Naive thymus-derived CD8-positive, alpha-beta T cell (primary cell): Measurements from ENCODE around the gene PRSS33. TPM values are rescaled to one million over a fixed set of nuclear protein-coding genes. Genes with fewer than 3 reads are reported as not detected.
A peak's percentile ranks its signal among the peaks of the same experiment; 100 is the strongest.

ENCODE experiments used
- ATAC-seq, 2 donors: fragments of 150-1000 bp; cut with Tn5 transposase in 1 of 2; sonication (Bioruptor Pico), chemical (Tn5 transposase) in 1 of 2; 1 replicate in 1 of 2; 2 replicates in 1 of 2; pipeline ENCODE4 v1.10.0; 2021; ENCODE audit warnings: mild to moderate bottlenecking in 2 of 2, moderate library complexity in 2 of 2
- POLR2A ChIA-PET: fragments of 350-600 bp; sonication (Branson Sonifier 250); formaldehyde crosslinking; loops from one replicate; lab custom pipeline; 2021; ENCODE audit warnings: antibody characterized with exemption; lab: Charles Lee
- DNase-seq, 10 donors: peaks; one replicate each; pipeline versions ENCODE4 v3.0.0 to v3.0.0-alpha.2; 2020 to 2022
- H3K27ac Mint-ChIP-seq, 10 donors: one replicate each; pipeline ENCODE4 v1.8.0; 2020 to 2022; ENCODE audit warnings: mild to moderate bottlenecking in 10 of 10, mixed read lengths in 10 of 10, moderate library complexity in 4 of 10, inconsistent platforms in 1 of 10
- H3K27me3 Mint-ChIP-seq, 5 donors: one replicate each; pipeline ENCODE4 v1.8.0; 2021 to 2022; ENCODE audit warnings: mixed read lengths in 5 of 5
- H3K36me3 Mint-ChIP-seq, 3 donors: one replicate each; pipeline ENCODE4 v1.8.0; 2020 to 2022; ENCODE audit warnings: mixed read lengths in 3 of 3, mild to moderate bottlenecking in 2 of 3, inconsistent platforms in 1 of 3
- H3K4me1 Mint-ChIP-seq, 4 donors: one replicate each; pipeline ENCODE4 v1.8.0; 2021 to 2022; ENCODE audit warnings: mixed read lengths in 4 of 4
- H3K4me3 Mint-ChIP-seq, 10 donors: one replicate each; pipeline ENCODE4 v1.8.0; 2020 to 2022; ENCODE audit warnings: mild to moderate bottlenecking in 10 of 10, mixed read lengths in 10 of 10, moderate library complexity in 6 of 10, inconsistent platforms in 1 of 10
- H3K9me3 Mint-ChIP-seq, 9 donors: one replicate each; pipeline ENCODE4 v1.8.0; 2020 to 2022; ENCODE audit warnings: mixed read lengths in 9 of 9, mild to moderate bottlenecking in 3 of 9, inconsistent platforms in 1 of 9, moderate library complexity in 1 of 9
- polyA plus RNA-seq, 3 donors: library from polyadenylated mRNA; unstranded; fragments of 300-500 nt; fragmentation: Illumina TruSeq; gene quantifications; one replicate each; pipeline ENCODE4 v1.2.3, GENCODE V29; 2021
- total RNA-seq, 8 experiments: library from RNA in 2 of 8; stranded (reverse) in 2 of 8; gene quantifications; one replicate each; pipeline ENCODE4 v1.2.3 and lab custom pipeline; 2021 to 2026

Gene PRSS33
- total and polyA plus RNA-seq, 5 experiments from 2014 or later, result 0.99 TPM; not detected in 4

DNA sequence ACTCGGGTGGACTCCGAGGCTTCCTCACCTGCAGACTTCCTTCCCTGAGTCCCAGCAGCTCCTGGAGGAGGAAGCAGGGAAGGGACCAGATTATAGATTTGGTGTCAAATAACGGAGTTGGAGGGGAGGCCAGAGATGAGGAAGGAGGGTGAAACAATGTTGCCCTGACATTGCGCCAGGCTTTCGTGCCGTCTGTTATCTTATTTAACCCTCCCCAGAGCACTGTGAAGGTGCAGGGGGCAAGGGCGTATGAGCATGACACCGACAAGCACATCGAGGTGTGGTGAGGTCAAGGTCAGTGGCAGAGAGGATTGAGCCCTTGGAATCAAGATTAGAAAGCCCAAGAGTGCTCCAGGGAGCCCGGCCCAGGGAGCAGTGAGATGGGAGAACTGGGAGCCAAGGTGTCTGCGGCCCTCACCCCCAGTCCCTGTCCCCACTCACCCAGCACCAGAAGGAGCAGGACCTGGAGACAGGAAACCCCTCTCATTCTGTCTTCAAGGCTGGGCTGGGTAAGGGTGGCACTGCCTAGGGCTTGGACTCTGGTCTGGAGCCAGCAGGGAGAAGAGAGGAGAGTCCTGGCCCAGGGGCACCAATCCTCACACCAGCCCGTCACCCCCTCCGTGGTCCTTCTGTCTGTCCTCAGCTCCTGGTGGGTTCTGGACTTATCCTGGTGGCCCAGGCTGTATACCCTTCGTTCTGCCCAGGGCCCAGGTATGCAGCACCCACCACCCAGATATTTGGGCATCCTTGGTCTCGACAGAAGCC, 1.1 kb downstream of the PRSS33 start:
- Mint-ChIP-seq H3K27ac (peak overlapping the region in 5 of 10 donors; percentile 14 to 67 (median 32)), H3K9me3 (no peaks in the 10 kb centered on the region), H3K4me1 (peaks cover 3 to 15% (median 11%) of the 10 kb centered on the region in 4 donors), H3K4me3 (peak overlapping the region; percentile 7 to 92 (median 54)), H3K36me3 (no peaks in the 10 kb centered on the region), H3K27me3 (peaks cover 1 to 14% (median 4%) of the 10 kb centered on the region in 5 donors)
- no peak for ATAC-seq
- POLR2A ChIA-PET, result interaction anchor here (1.9 to 4.7 kb wide), 2 partner anchors 10 to 34 kb away, joined by 9 to 30 read pairs; partner anchors contain the start of genes ELOB and SRRM2
- no peak for DNase-seq

GRCh38 chr16:2785101-2785991, 2.0 kb downstream of the PRSS33 start:
- Mint-ChIP-seq H3K9me3 (no peaks in the 10 kb centered on the region), H3K27me3 (peaks cover 0 to 8% (median 2%) of the 10 kb centered on the region in 5 donors), H3K36me3 (no peaks in the 10 kb centered on the region), H3K4me3 (peak overlapping the region; percentile 80 to 92 (median 86)), H3K4me1 (peaks cover 3 to 16% (median 13%) of the 10 kb centered on the region in 4 donors), H3K27ac (peak overlapping the region; percentile 53 to 92 (median 72))
- POLR2A ChIA-PET, result interaction anchor here (0.6 to 4.7 kb wide), 3 partner anchors 9 to 316 kb away, joined by 6 to 30 read pairs (median 9); partner anchors contain the start of genes ELOB and SRRM2
- ATAC-seq (peak; percentile 85 to 87), DNase-seq (peak in 6 of 10 donors; percentile 40 to 69 (median 50))

- Mint-ChIP-seq H3K36me3 (no peaks in the 10 kb centered on the region), H3K4me3 (peak overlapping the region; percentile 80 to 92 (median 86)), H3K4me1 (peaks cover 8 to 23% (median 18%) of the 10 kb centered on the region in 4 donors), H3K27me3 (peaks cover 0 to 2% (median 0%) of the 10 kb centered on the region in 5 donors), H3K27ac (peak overlapping the region; percentile 55 to 92 (median 72)), H3K9me3 (no peaks in the 10 kb centered on the region)
- DNase-seq (no peak), ATAC-seq (peak in 1 of 2 donors; percentile 43)
- POLR2A ChIA-PET, result interaction anchor here (0.6 to 4.7 kb wide), 4 partner anchors 8 to 317 kb away, joined by 3 to 30 read pairs (median 8); partner anchors contain the start of genes ELOB and SRRM2
Measured at GRCh38 chr16:2784358-2785100, 2.8 kb downstream of the PRSS33 start.

DNA sequence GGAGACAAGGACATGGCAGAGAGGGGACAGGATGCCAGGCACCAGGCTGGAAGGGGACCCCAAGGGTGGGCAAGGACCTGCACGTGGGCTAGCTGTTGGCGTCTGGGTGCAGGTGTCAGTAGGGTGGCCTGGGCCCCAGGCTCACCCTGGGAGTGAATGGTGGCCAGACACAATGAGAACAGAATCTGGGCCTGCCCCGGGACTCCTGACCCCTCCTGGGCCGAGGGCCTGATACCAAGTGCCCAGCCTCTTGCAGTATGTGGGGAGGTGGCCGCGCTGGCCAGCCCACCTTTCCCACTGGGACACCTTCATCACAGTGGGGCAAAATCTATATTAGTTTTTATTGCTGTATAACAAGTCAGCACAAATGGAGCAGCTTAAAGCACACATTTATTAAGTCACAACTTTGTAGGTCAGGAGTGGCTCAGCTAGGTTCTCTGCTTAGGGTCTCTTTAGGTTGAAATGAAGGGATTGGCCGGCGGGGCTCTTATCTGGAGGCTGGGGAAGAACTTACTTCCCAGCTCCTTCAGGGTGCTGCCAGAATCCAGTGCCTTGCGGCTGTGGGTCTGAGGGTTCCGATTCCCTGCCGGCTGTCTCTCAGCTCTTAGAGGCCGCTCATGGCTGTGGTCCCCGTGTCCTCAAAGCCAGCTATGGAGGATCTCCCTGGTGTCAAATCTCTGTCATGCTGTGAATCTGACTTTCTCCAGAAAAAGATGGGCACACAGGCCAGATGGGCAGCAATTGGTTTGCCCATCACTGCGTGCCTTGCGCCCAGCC, 3.6 kb downstream of the PRSS33 start:
- Mint-ChIP-seq H3K27ac (peak overlapping the region in 7 of 10 donors; percentile 20 to 73 (median 59)), H3K36me3 (no peaks in the 10 kb centered on the region), H3K4me1 (peaks cover 8 to 31% (median 25%) of the 10 kb centered on the region in 4 donors), H3K27me3 (no peaks in the 10 kb centered on the region), H3K4me3 (peak overlapping the region in 9 of 10 donors; percentile 28 to 92 (median 60)), H3K9me3 (no peaks in the 10 kb centered on the region)
- DNase-seq (no peak), ATAC-seq (no peak)
- POLR2A ChIA-PET, result interaction anchor here (1.0 to 4.7 kb wide), 2 partner anchors 11 to 31 kb away, joined by 3 to 30 read pairs; partner anchors contain the start of gene SRRM2

- H3K27me3 Mint-ChIP-seq, result no peaks in the 10 kb centered on the region
- DNase-seq (peak in 1 of 10 donors; percentile 43), ATAC-seq (no peak)
- no peaks in the 10 kb centered on the region for H3K9me3 Mint-ChIP-seq
- H3K4me3 Mint-ChIP-seq, result peak overlapping the region in 1 of 10 donors; percentile 23
- peak overlapping the region in 5 of 10 donors; percentile 24 to 78 (median 57) for H3K27ac Mint-ChIP-seq
- POLR2A ChIA-PET, result interaction anchor here (0.5 to 4.7 kb wide), 3 partner anchors 30 to 1146 kb away, joined by 3 to 30 read pairs (median 6); partner anchors contain the start of gene SRRM2
- peaks cover 18 to 39% (median 33%) of the 10 kb centered on the region in 4 donors for H3K4me1 Mint-ChIP-seq
- H3K36me3 Mint-ChIP-seq, result no peaks in the 10 kb centered on the region
Measured at GRCh38 chr16:2782583-2783351, 4.6 kb downstream of the PRSS33 start.

- Mint-ChIP-seq H3K4me3 (peak overlapping the region in 5 of 10 donors; percentile 26 to 75 (median 60)), H3K36me3 (peaks cover 0 to 3% (median 0%) of the 10 kb centered on the region in 3 donors), H3K9me3 (no peaks in the 10 kb centered on the region), H3K27ac (peak overlapping the region; percentile 53 to 99 (median 92)), H3K27me3 (no peaks in the 10 kb centered on the region), H3K4me1 (peaks cover 23 to 43% (median 41%) of the 10 kb centered on the region in 4 donors)
- ATAC-seq (no peak), DNase-seq (peak in 1 of 10 donors; percentile 45)
- POLR2A ChIA-PET, result interaction anchor here (0.6 to 8.2 kb wide), 2 partner anchors 27 to 33 kb away, joined by 5 to 128 read pairs; partner anchors contain the start of gene SRRM2
Measured at GRCh38 chr16:2779978-2780898, 7.1 kb downstream of the PRSS33 start.

DNA sequence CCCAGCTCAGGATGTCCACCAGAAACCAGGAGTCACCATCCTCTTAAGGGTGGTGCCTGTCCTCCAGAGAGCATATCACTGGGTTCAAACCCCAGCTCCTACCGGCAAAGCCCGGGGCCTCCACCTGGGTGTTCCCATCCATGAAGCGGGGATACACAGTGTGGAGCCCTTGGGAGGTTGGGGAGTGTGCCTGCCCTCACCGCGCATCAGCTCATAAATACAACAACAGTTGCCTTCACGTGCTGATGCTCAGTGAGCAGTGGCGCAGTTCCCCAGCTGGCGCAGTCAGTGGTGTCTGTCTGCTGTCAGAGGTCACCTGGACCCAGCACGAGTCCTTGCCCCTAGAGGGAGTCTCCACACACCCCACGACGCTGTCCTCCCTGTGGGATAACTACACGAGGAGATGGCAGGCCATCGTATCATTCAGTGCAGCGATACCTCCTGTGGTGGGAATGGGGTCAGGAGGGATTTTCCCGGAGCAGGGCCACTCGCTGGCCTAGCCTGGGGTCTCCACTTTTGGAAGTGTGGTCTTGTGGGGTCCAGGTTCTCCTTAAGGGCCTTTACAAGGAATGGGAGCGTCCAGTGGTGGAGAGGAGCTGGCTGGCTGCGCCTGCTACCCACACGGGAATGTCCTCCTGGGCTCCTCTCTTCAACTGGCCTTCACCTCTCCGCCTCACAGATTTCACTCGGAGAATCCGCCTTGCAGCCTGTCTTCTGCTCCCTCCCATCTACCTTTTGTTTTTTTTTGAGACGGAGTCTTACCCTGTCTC, 8.0 kb downstream of the PRSS33 start:
- H3K4me3 Mint-ChIP-seq, result peak overlapping the region in 8 of 10 donors; percentile 4 to 97 (median 95)
- peaks cover 0 to 10% (median 0%) of the 10 kb centered on the region in 3 donors for H3K36me3 Mint-ChIP-seq
- POLR2A ChIA-PET, result interaction anchor here (0.6 to 8.2 kb wide), 8 partner anchors 12 to 247 kb away, joined by 3 to 128 read pairs (median 9); partner anchors contain the start of gene SRRM2

DNA sequence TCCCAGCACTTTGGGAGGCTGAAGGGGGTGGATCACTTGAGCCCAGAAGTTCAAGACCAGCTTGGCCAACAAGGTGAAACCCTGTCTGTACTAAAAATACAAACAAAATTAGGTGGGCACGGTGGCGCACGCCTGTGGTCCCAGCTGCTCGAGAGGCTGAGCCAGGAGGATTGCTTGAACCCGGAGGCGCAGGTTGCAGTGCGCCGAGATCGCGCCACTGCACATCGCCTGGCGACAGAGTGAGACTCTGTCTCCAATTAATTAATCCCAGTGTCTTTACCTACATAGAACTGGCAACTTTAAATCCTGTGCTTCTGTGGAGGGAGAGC, 8.8 kb downstream of the PRSS33 start:
- Mint-ChIP-seq H3K9me3 (no peaks in the 10 kb centered on the region), H3K27me3 (no peaks in the 10 kb centered on the region), H3K27ac (peak overlapping the region; percentile 96 to 99 (median 99)), H3K36me3 (peaks cover 0 to 16% (median 0%) of the 10 kb centered on the region in 3 donors), H3K4me3 (peak overlapping the region; percentile 89 to 97 (median 96)), H3K4me1 (peaks cover 20 to 54% (median 42%) of the 10 kb centered on the region in 4 donors)
- POLR2A ChIA-PET, result interaction anchor here (0.6 to 8.2 kb wide), 18 partner anchors 9 to 974 kb away, joined by 3 to 128 read pairs (median 5); partner anchors contain the start of genes FLYWCH1, FLYWCH2, HCFC1R1 and KCTD5
- no peak for ATAC-seq
- no peak for DNase-seq

More for the DNA sequence above, 8.0 kb downstream of the PRSS33 start:
- DNase-seq, result peak in 1 of 10 donors; percentile 45
- Mint-ChIP-seq H3K27me3 (no peaks in the 10 kb centered on the region), H3K9me3 (no peaks in the 10 kb centered on the region), H3K4me1 (peaks cover 20 to 48% (median 39%) of the 10 kb centered on the region in 4 donors), H3K27ac (peak overlapping the region; percentile 96 to 99 (median 99))
- ATAC-seq, result no peak
